Measurements from ENCODE around the gene SPR.

SPR gene

DNA sequence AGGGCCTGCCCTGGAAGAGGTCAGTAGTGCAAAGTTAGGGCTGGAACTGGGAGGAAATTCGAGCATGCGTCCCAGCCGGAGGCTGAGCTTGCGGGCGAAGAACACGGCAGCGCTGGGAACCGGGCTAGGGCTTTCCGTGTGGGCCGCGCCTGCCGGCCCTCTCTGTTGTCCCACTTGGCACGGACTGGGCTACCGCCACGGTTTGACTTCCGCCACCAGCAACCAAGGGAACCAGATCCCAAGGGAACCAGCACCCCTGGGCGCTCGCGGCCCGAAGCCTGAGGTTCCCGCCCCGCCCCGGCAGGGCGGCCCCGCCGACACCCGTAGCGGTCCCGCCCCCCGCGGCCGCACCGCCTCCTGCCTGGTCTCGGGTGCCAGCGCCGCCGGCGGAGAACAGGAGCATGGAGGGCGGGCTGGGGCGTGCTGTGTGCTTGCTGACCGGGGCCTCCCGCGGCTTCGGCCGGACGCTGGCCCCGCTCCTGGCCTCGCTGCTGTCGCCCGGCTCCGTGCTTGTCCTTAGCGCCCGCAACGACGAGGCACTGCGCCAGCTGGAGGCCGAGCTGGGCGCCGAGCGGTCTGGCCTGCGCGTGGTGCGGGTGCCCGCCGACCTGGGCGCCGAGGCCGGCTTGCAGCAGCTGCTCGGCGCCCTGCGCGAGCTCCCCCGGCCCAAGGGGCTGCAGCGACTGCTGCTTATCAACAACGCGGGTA lies at the start of gene SPR:
Gene SPR, plus strand, starts transcription at position 377 of the 708 bp plus-strand sequence. Its CDS starts 25 bp downstream, at position 402.
- FAIRE-seq, result no peak

DNA sequence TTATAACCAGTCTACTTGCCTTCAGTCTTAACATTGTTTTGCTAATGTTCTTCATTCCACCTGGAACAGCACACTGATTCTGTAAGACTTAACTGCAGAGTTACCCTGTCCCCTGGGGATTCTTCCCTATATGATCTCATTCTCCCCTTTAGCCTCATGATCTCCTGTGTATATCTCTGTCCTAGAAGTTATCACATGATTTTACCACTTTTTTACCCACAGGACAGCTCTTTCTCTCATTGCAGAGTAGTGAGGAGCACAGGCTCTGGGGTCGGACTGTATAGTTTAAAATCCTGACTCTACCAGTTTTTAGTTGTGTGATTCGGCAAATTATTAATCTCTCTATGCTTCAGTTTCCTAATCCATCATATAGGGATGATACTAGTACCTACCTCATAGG lies 47.1 kb upstream of the SPR start:
- no peak for FAIRE-seq

DNA sequence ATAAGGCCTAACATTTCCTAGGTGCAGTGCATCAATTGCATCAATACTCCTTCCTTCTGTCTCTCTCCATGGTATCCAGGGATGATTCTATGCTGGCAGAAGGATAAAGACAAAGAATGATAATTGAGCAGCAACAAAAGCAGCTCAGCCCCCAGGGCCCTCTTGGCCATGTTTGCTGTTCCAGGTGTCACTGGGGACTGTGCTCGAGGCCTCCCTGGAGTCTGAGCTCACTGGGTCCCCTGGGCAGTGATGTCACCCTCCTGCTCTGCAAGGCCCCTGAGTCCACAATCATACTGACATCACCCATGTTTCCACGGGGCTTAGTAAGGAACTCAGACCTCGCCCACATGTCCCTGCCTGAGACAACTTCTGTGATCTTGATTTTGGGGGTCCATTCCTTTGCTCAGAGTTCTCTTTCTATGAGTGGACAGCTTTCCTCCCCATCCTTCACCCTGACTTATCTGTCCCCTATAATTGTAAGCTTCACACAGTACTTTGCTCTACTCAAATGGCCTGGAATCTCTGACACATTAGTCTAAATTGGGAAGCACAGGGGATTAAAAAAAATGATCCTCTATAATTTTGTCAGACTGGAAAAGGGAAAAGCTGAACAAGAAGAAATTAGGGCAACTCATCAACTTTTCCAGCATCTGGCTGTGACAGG lies 45.6 kb upstream of the SPR start:
- no peak for FAIRE-seq

DNA sequence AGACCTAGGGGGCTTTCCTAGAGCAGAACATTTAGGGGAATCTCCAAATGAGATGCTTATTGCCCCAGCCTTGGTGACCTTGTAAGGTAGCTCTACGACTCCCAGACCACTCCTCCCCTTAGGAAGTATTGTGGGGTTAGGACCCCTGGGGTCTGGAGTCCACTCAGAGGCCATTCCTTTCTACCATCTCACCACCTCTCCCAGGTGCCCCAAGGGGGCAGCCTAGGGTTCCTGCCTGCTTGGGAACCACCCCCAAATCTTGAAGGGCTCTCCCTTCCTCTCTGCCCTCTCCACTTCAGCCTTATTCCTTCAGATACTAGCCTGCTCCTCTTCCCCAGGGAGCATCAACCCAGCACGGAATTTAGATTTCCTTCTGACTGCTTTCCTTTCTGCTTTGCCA lies 43.9 kb upstream of the SPR start:
- FAIRE-seq, result no peak

DNA sequence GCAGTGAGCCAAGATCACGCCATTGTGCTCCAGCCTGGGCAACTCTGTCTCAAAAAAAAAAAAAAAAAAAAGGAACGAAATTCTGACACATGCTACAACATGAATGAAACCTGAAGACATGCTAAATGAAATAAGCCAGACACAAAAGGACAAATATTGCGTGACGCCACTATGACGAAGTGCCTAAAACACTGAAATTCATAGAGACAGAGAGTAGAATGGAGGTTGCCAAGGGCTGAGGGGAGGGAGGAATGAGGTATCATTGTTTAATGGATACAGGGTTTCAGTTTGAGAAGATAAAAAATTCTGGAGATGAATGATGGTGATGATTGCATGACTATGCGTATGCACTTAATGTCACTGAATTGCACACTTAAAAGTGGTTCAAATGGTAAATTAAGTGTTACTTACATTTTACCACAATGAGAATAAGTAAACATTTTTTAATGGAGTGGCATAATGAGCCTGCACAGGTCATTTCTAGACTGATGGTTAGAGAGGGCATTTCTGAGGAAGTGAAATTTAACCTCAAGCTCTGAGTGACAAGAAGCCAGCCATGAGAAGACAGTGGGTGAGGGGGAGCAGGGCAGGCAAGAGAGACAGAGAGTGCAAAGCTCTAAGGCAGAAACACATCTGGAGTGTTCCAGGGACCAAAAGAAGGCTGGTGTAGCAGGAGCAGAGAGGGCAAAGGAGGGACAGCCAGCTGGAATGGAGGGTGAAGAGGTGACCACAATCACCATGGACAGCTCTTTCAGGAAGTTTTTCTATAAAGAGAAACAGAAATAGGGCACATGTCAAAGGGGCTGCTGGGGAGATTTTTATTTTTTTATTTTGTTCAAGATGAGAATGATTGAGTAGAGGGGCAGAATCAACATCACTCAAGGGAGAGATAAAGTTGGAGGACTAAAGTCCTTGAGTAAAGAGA lies 40.8 kb upstream of the SPR start:
- FAIRE-seq, result no peak

DNA sequence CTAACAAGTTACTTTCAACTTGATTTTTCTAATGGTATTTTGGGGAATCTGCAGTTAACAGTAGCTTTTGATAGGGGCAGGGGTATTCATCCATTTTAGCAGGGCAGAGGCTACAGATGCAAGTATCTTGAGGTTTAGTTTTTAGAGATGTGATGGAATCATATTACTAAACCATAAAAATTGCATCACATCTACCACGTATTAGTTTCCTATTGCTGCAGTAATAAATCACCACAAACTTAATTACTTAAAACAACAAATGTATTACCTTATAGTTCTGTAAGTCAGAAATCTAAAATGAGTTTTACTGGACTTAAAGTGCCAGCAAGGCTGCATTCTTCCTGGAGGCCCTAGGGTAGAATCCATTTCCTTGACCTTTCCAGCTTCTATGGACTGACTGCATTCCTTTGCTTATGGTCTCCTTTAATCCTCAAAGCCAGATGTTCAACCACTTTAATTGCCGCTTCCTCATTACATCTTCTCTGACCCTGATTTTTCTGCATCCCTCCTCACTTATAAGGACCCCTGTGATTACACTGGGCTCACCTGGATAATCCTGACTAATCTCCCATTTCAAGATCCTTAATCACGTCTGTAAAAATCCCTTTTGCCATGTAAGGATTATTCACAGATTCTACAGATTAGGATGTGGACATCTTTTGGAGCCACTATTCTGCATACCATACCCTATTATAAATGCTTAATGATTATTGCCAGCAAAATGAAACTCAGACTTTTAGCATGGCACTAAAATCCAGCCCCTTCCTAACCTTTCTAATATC lies 39.5 kb upstream of the SPR start:
- no peak for FAIRE-seq

DNA sequence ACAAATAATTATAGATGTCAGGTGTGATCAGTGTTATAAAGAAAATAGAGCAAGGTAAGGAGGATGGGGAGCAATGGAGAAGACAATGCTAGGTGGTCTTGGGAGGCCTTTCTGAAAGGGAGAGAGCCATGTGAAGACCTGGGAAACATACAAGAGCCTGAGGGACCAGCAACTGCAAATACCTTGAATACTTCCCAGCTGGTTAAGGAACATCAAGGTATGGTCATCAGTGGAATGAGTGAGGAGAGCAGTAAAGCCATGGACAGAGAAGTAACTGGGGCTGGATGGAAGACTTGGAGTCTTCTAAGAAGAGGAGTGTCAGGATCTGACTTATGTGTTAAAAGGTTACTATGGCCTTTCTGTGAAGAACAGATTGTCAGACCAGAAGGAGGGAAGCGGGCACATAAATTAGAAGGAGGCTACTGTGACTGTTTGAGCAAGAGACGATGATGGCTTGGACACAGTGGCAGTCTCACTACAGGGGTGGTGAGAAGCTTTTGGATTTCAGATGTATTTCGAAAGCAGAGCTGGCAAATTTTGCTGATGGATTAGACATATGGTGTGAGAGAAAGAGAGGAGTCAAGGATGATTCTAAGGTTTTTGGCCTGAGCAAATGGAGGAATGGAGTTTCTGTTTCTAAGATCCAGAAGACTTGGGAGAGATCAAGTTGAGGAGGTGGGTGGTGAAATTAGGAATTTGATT lies 38.6 kb upstream of the SPR start:
- no peak for FAIRE-seq

DNA sequence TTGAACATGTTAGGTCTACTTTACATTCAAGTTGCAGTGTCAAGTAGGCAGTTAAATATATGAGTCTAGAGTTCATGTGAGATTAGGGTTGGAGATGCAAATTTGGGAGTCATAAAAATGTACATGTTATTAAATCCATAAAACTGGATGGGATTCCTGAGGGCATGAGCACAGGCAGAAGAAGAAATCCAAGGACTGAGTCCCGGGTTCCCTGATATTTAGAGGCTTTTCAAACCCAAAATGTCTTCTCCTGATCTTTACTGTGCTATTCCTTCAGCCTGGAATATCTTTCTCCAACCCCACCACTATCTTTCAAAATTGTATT lies 38.1 kb upstream of the SPR start:
- no peak for FAIRE-seq

DNA sequence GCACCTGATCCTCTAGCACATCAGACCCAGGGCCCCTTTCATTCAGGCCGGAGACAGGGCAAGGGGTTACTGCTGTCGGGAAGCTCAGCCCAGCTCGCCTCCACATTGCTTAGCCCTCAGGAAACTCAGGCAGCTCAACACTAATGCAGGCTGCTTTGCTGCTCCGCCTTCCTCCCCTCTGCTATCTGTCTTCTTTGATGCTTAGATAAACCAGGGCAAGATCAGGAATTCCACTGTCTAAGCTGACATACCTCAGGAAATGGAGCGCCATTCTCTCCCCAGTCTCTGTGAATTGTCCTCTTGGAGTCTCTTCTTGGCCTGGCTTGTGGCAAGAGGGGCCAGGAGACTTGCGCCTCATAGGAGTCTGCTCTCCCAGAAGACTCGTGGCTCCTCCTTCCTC lies 35.9 kb upstream of the SPR start:
- FAIRE-seq, result no peak

DNA sequence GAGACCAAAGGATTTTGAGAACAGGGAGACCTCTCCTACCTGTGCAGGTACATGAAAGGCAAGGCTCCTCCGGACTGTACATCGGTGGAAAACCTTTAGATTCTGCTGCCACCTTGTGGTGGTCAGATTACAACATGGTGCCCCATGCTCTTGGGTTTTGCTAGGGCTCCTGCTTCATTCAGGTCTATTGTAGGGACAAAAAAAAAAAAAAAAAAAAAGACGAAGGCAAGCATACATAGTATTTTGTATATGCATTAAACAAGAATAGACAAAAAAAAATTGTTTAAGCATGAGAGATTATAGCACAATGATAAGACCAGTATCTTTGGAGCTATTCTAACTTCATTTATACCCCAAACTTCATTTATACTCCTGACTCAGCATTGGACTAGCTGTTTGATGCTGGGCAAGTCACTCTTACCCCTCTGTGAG lies 27.4 kb upstream of the SPR start:
- peak; percentile 86 for FAIRE-seq

DNA sequence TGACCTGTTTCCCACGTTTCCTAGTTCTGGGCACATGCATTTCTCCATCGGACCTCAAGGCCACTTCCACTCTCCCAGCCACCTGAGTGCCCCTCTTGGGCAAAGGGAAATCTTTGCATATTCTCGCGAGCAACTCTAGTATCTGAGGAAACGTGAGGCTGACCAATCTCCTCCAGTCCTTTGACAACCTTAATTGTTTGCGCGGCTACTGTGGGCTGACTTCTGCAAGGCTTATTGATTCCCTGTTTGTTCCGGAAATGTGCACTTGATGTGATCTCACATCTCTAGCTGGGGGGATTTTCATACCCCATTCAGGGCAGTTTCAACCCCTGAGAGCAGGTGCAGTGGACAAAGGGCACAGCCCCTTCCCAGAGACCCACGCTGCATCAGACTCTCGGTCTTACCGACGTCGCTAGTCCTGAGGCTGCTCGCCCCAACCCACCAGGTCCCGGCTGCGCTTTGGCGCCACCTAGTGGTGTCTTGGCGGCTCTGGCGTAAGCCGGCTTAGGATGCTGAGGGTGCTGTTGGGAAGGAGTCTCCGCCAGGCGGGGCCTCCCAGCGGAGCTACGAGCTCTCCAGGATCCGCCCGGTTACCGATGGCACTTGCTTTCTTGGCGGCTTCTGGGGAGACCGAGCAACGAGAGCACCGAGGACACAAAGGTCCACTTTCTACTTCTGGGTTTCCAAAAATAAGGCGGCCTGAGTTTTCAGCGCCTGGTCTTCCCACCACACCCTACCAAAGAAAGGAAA lies 24.8 kb upstream of the SPR start:
- peak; percentile 34 for FAIRE-seq

DNA sequence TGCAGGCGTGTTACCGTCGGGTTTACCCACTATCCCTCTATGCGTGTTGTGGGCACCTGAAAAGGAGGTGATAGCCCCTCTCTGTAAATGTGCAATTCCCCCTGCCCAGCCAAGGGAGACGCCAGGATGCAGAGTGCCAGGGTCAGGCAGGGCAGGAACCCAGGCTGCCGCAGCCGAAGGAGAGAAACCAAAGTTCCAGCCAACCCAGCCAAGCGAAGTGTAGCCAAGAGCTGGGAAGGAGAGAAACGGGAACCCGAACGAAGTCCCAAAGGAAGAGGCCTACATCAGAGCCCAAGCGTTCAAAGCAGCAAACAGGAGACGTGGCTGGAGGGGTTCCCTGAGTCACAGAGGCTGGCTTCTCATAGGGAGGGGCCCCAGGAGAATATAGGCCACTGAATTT lies 24.2 kb upstream of the SPR start:
- no peak for FAIRE-seq

DNA sequence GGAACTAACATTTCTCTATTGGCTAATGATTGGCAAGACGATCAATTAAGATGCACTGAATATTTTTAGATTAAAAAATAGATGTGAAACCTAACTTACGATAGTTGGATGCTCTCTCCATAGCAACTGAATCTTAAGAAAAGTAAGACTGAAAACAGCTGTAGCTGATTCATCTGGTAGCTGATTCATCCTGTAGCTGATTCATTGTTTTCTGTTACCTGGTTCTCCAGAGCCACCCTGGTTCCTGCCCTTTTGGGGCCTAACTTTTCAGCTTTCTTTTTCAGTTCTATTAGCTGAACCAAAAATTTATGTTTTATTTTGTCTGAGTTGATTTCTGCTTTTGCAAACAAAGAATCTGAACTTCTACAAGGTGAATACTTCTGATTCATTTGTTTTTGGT lies 22.7 kb upstream of the SPR start:
- no peak for FAIRE-seq

DNA sequence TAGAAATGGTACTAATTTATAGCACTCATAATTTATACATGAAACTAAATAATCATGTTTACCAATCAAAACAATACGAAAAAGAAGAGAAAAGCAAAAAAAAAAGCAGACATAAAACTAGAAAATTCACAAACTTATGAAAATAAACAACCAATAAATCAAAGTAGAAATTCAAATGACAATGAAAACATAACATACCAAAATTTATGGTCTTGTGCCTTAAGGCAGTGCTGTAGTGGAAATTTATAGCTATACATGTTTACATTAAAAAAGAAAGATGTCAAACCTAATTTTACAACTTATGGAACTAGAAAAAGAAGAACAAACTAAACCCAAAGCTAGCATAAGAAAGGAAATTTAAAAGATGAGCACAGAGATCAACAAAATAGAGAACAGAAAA lies 16.1 kb upstream of the SPR start:
- peak; percentile 57 for FAIRE-seq

DNA sequence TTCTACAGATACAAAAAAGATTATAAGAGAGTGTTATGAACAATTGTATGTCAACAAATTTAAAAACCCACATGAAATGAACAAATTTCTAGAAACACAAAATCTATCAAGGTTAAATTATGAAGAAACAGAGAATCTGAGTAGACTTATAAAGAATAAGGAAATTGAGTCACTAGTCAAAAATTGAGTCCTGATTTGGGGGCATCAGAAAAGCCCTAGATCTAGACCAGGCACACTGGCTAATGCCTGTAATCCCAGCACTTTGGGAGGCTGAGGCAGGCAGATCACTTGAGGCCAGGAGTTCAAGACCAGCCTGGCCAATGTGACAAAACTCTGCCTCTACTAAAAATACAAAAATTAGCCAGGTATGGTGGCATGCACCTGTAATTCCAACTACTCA lies 15.3 kb upstream of the SPR start:
- no peak for FAIRE-seq

DNA sequence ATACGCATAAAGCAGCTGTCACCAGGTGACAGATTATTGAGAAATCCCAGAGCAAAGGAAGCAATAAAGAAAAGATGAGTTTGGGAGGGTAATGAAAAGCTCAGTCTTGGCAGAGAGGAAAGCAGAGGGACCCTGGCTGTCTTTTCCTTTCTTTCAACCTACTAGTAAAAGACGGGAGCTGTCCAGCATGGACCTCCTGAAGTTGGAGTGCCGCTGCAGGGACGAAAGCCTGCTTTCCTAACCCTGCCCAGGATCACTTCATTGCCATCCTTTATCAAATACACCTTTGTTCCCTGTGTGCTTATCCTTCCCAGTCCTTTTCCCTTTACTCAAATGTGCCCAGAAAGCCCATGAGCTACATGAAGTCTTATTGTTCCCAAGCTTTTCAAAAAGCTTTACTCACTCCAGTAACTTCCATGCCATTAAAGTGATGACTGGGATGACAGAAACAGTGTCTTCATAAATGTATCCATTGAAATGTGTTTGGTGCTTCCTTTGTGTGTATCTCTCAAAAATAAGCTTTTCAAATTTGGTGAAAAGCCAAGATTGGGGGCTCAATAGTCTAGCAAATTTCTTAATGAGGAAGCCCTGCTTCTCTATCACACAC lies 3.7 kb upstream of the SPR start:
- no peak for FAIRE-seq

DNA sequence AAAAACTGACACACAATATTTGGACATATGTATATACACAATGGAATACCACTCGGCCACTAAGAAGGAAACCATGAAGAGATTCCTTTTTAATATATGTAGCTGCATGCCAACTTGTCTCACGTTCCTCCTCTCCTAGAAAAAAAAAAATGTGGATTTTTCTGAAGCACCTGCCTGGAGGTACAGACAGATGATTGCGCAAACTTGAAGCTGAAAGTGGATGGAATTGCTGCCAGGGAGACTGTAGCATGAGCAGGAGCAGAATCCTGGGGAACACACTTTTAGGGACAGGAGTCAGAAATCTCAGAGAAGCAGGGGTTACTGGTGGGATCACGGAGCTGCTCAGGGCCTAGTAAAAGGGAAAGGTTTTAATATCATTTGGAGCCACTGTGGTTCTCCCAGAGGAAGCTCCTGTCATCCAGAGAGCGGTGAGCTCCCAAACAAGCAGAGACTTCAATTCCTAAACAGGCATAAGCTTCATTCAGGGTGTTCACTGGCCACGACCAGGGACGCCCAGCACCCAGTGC lies 640 bp upstream of the SPR start:
- no peak for FAIRE-seq

DNA sequence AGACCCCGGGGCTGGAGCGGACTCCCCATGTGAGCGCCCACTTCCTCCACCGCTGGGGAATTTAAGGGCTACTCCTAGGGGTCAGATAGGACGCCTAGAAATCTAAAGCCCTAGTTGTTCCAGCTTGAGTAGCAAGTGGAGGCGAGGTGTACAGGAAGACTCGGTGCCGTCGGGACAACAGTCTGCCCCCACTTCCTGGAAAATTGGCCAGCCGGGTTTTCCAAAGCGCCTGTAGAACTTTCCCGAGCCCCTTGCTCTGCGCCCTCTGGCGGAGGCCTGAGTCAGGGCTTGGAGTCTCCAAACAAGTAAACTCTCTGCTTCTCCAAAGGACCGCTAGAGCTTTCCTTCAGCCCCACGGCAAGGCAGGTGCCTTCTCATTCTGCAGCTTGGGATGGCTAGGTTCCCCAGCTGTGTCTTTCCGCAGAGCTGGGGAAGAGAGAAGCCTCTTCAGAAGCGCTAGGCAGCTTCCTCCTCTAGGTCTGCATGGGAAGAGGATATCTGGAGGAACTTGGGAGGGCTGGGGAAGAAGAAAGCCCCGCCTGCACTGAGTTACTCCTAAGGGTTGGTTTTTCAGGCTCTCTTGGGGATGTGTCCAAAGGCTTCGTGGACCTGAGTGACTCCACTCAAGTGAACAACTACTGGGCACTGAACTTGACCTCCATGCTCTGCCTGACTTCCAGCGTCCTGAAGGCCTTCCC lies 681 bp downstream of the SPR start:
- FAIRE-seq, result no peak

DNA sequence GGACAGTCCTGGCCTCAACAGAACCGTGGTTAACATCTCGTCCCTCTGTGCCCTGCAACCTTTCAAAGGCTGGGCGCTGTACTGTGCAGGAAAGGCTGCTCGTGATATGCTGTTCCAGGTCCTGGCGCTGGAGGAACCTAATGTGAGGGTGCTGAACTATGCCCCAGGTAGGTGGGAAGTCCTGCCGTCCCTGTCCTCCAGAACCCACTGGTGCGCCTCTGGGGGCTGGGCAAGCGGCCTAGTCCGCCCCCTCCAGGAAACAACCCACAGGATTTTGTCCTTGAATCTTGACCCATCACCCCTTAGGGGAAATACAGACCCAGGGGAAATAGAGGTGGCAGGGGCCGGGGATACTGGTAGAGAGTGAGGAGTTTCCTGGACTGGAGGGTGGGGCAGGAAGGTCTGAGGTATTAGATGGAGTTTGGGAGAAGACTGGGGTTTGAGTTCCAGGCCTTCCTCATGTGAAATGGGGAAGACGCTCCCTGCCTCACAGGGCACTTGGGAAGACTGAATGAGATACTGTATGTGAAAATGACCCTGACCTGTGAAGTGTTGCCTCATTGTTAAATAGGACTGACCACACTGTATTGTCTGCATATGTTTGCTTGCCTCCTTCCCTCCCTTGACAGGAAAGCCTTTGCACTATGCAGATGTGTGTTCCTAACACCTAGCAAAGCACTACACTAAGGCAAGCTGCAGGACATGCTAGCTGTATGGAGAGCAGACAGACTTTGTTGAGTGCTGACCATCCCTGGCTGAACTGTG lies 1.4 kb downstream of the SPR start:
- no peak for FAIRE-seq

All from TTC549 (cell line).